ENCODE results near the gene SMIM35.

- TF ChIP-seq CTCF (IDR thresholded peaks at IDR 0.05) (no peak), POLR2AphosphoS5 (IDR thresholded peaks at IDR 0.05) (no peak)
These were observed 39.0 kb downstream of the SMIM35 start for GRCh38 chr11:118047749-118048148.

All from upper lobe of left lung (tissue), 4 donors.